ENCODE measurements around the gene GRAMD2B. TPM values are rescaled to one million over a fixed set of nuclear protein-coding genes. Genes with fewer than 3 reads are reported as not detected.

The GRAMD2B gene
- total RNA-seq, 4 donors from 2014 or later = 37.7 to 61.5 (median 44.6) TPM

DNA sequence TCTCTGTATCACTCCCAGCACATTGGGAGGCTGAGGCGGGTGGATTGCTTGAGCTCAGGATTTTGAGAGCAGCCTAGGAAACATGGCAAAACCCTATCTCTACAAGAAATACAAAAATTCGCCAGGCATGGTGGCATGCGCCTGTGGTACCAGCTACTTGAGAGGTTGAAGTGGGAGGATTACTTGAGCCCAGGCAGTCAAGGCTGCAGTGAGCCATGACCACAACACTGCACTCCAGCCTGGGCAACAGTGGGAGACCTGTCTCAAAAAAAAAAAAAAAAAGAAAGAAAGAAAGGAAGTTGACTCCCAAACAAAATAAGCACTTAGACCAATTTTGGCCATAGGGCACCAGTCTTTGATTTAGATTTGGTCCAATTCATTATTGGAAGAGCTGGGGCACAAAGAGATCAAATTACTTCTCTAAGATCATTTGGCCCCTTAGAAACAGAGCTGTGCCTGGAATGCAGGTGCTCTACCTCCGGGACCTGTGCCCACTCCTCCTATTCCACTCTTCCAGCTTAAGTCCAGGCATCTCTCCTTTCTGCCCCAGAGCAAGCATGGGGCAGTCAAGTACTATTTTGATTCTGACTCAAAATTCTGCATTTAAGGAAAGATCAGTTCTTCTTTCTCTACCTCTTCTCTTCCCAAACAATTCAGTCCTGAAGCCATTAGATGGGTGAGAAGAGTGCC lies 112.8 kb downstream of the GRAMD2B start:
- peaks cover 0 to 38% (median 11%) of the 10 kb centered on the region in 4 donors for H3K4me1 ChIP-seq
- WGBS, 2 donors = 94 to 97% methylated on average over 4 of the region's 4 CpGs
- no peaks in the 10 kb centered on the region for H3K27me3 ChIP-seq
- DNase-seq (ENCODE audit: low spot score in 2 of 2) = no peak
- H3K27ac ChIP-seq = no peak overlapping the region
- no peak overlapping the region for H3K4me3 ChIP-seq
- TF ChIP-seq, protein P1, sequence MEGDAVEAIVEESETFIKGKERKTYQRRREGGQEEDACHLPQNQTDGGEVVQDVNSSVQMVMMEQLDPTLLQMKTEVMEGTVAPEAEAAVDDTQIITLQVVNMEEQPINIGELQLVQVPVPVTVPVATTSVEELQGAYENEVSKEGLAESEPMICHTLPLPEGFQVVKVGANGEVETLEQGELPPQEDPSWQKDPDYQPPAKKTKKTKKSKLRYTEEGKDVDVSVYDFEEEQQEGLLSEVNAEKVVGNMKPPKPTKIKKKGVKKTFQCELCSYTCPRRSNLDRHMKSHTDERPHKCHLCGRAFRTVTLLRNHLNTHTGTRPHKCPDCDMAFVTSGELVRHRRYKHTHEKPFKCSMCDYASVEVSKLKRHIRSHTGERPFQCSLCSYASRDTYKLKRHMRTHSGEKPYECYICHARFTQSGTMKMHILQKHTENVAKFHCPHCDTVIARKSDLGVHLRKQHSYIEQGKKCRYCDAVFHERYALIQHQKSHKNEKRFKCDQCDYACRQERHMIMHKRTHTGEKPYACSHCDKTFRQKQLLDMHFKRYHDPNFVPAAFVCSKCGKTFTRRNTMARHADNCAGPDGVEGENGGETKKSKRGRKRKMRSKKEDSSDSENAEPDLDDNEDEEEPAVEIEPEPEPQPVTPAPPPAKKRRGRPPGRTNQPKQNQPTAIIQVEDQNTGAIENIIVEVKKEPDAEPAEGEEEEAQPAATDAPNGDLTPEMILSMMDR (IDR thresholded peaks at IDR 0.05) = no peak
- no peaks in the 10 kb centered on the region for H3K9me3 ChIP-seq
- no peaks in the 10 kb centered on the region for H3K36me3 ChIP-seq

DNA sequence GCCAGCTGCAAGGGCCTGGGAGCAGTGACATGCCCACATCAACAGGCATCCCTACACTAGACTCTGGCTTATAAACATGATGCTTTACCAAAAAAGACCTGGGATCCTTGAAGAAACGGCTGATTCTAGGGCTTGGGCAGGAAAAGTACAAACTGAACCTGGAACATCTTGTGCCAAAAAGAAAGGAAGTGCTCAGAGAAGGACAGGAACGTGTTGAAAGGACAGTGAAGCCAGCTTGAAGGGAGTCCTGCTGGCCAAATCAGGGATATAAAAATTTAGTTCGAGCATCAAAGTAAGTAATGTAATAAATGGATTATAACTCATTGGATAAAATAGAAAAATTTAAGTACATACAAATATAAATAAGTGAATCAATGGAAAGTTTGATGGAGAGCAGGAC lies 113.7 kb downstream of the GRAMD2B start:
- Histone ChIP-seq H3K36me3 (no peaks in the 10 kb centered on the region), H3K27me3 (no peaks in the 10 kb centered on the region), H3K4me1 (peaks cover 0 to 30% (median 6%) of the 10 kb centered on the region in 4 donors), H3K9me3 (no peaks in the 10 kb centered on the region), H3K27ac (no peak overlapping the region), H3K4me3 (no peak overlapping the region)
- DNase-seq (ENCODE audit: low spot score in 2 of 2) = no peak
- TF ChIP-seq POLR2A (IDR thresholded peaks at IDR 0.05) (no peak), EP300 (IDR thresholded peaks at IDR 0.05) (peak in 1 of 2 donors; percentile 53)
- WGBS, 2 donors = 68 to 75% methylated on average over 3 of the region's 3 CpGs

DNA sequence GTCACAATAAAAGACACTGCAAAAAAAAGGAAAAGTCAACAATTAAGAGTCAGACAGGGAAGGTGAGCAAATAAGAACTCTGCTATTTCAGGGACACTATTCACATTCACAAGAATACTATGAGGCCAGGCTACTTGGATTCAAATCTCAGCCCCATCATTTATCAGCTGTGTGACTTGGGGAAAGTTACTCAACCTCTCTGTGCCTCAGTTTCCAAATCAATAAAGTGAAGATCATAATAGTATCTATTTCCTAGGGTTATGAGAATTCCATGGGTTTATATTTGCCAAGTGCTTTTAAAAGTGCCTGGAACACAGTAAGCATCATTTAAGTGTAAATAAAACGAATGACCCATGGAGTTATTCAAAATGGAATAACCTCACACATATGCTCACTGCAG lies 115.4 kb downstream of the GRAMD2B start:
- Histone ChIP-seq H3K4me3 (no peak overlapping the region), H3K27ac (peak overlapping the region in 3 of 4 donors; percentile 51 to 74 (median 65)), H3K36me3 (no peaks in the 10 kb centered on the region), H3K4me1 (peaks cover 0 to 21% (median 0%) of the 10 kb centered on the region in 4 donors), H3K27me3 (no peaks in the 10 kb centered on the region), H3K9me3 (no peaks in the 10 kb centered on the region)
- 57 to 59% methylated on average over 1 of the region's 1 CpG for WGBS, 2 donors
- no peak for DNase-seq (ENCODE audit: low spot score in 2 of 2)
- TF ChIP-seq, protein P1 (IDR thresholded peaks at IDR 0.05) = no peak
- TF ChIP-seq POLR2A (IDR thresholded peaks at IDR 0.05) (no peak), EP300 (IDR thresholded peaks at IDR 0.05) (no peak)

DNA sequence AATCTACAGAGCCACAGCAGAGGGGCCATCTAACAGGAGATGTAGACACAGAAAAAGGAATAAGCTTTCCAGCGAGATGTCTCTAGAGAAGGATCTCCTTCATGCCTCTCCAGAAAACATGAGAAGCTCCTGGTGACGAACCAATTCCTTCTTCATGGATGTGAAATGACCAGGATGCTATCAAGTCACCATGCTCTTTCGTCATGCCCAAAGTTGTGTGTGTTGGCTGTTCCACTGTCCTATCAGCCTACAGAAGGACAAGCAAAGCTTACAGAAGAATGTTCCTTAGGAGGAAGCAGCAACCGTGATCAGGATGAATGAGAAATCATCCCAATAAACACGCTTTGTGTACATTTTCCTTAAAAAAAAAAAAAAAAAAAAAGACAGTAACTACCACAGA lies 117.4 kb downstream of the GRAMD2B start:
- H3K9me3 ChIP-seq = no peaks in the 10 kb centered on the region
- H3K27ac ChIP-seq = no peak overlapping the region
- no peaks in the 10 kb centered on the region for H3K27me3 ChIP-seq
- H3K4me3 ChIP-seq = no peak overlapping the region
- TF ChIP-seq, protein P1 (IDR thresholded peaks at IDR 0.05) = no peak
- TF ChIP-seq EP300 (IDR thresholded peaks at IDR 0.05) (no peak), POLR2A (IDR thresholded peaks at IDR 0.05) (no peak)
- H3K4me1 ChIP-seq = peaks cover 0 to 21% (median 0%) of the 10 kb centered on the region in 4 donors
- DNase-seq (ENCODE audit: low spot score in 2 of 2) = no peak
- WGBS, 2 donors = 55 to 64% methylated on average over 5 of the region's 5 CpGs
- H3K36me3 ChIP-seq = peaks cover 0 to 17% (median 0%) of the 10 kb centered on the region in 3 donors

DNA sequence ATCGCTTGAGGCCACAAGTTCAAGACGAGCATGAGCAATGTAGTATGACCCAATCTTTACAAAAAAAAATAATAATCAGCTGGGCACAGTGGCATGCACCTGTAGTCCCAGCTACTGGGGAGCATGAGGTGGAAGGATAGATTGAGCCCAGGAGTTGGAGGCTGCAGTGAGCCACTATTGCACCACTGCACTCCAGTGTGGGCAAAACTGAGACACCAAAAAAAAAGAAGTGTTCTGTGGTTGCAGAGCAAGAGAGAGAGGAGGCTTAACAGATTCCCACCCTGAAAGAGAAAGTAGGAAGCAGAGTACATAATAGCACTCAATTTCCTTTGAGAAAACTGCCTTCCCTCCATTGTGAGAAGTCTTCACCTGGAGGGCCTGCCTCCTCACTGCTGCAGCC lies 119.2 kb downstream of the GRAMD2B start:
- Histone ChIP-seq H3K36me3 (peaks cover 0 to 35% (median 6%) of the 10 kb centered on the region in 3 donors), H3K27me3 (no peaks in the 10 kb centered on the region), H3K27ac (no peak overlapping the region), H3K4me1 (peaks cover 0 to 12% (median 0%) of the 10 kb centered on the region in 4 donors), H3K9me3 (no peaks in the 10 kb centered on the region), H3K4me3 (no peak overlapping the region)
- 47 to 69% methylated on average over 2 of the region's 2 CpGs for WGBS, 2 donors
- no peak for DNase-seq (ENCODE audit: low spot score in 2 of 2)
- TF ChIP-seq POLR2A (IDR thresholded peaks at IDR 0.05) (no peak), EP300 (IDR thresholded peaks at IDR 0.05) (no peak)

DNA sequence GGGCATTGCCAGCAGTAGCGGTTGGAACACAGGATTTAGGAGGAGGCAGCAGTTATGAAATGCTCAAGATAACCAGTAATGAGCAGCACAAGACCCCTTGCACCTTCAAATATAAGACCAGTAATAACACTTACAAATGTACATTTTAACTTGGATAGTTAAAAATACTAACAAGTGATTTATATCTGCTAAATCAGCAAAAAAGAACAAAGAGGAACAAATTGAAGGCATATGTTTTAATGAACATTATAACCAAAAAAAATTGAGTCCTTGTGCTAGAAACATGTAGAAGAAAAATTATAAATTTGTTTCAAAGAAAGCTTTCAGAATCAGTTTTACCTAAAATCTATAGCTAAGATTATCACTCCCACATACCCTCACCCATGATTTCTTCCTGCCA lies 119.8 kb downstream of the GRAMD2B start:
- WGBS, 2 donors = 77 to 96% methylated on average over 1 of the region's 1 CpG
- Histone ChIP-seq H3K27me3 (no peaks in the 10 kb centered on the region), H3K9me3 (no peaks in the 10 kb centered on the region), H3K4me1 (peaks cover 0 to 12% (median 0%) of the 10 kb centered on the region in 4 donors), H3K27ac (no peak overlapping the region), H3K36me3 (peaks cover 0 to 40% (median 7%) of the 10 kb centered on the region in 3 donors), H3K4me3 (no peak overlapping the region)
- TF ChIP-seq EP300 (IDR thresholded peaks at IDR 0.05) (no peak), POLR2A (IDR thresholded peaks at IDR 0.05) (no peak)
- TF ChIP-seq, protein P1 (IDR thresholded peaks at IDR 0.05) = no peak
- DNase-seq (ENCODE audit: low spot score in 2 of 2) = no peak
